ENCODE results near the gene GPR25. TPM values are rescaled to one million over a fixed set of nuclear protein-coding genes. Genes with fewer than 3 reads are reported as not detected.

Gene GPR25
- total RNA-seq, 1 donor from 2014 or later, result not detected

DNA sequence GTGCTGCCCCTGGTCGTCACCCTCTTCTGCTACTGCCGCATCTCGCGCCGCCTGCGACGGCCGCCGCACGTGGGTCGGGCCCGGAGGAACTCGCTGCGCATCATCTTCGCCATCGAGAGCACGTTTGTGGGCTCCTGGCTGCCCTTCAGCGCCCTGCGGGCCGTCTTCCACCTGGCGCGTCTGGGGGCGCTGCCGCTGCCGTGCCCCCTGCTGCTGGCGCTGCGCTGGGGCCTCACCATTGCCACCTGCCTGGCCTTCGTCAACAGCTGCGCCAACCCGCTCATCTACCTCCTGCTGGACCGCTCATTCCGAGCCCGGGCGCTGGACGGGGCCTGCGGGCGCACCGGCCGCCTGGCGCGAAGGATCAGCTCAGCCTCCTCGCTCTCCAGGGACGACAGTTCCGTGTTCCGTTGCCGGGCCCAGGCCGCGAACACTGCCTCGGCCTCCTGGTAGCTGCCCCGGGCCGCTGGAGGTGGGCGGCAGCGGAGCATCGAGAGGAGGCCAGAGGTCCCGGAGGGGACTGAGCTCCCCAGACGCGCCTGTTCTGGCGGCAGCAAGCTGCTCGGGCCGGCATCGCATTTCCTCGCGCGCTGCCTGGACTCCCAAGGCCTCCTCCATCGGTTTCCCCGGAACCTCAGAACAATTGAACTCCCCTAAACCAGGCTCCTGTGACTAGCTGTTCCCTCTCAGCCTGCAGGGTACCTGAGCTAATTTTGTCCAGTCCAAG is 1.1 kb downstream of the GPR25 start:
- peaks cover 100% of the 10 kb centered on the region for H3K27me3 ChIP-seq (ENCODE audit: low read depth)

DNA sequence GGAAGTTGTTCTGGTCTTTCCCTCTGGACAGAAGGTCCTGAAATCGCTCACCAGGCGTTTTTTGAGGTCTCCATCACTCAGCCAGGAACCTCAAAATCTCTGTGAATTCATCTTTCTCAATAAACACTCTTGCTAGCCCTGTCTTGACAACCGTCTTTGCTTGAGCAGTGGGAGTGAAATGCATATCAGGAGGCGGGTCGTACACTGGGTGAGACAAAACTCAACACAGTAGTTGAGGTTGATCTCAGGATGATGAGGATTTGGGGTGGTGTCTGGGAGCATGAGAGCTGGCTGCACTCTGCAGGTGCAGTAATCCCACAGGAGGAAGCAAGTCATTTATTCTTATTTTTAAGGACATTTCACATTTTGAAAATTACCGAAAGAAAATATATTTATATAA is 1.9 kb downstream of the GPR25 start:
- TF ChIP-seq, protein P1, sequence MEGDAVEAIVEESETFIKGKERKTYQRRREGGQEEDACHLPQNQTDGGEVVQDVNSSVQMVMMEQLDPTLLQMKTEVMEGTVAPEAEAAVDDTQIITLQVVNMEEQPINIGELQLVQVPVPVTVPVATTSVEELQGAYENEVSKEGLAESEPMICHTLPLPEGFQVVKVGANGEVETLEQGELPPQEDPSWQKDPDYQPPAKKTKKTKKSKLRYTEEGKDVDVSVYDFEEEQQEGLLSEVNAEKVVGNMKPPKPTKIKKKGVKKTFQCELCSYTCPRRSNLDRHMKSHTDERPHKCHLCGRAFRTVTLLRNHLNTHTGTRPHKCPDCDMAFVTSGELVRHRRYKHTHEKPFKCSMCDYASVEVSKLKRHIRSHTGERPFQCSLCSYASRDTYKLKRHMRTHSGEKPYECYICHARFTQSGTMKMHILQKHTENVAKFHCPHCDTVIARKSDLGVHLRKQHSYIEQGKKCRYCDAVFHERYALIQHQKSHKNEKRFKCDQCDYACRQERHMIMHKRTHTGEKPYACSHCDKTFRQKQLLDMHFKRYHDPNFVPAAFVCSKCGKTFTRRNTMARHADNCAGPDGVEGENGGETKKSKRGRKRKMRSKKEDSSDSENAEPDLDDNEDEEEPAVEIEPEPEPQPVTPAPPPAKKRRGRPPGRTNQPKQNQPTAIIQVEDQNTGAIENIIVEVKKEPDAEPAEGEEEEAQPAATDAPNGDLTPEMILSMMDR (IDR thresholded peaks at IDR 0.05; ENCODE audit: borderline replicate concordance), result no peak

More for the DNA sequence above, 1.1 kb downstream of the GPR25 start:
- DNase-seq, result no peak
- no peaks in the 10 kb centered on the region for H3K9me3 ChIP-seq (replicated peaks)
- no peaks in the 10 kb centered on the region for H3K36me3 ChIP-seq
- intact Hi-C loops (cut with micrococcal nuclease), result no loop called here
- TF ChIP-seq, protein P1 (IDR thresholded peaks at IDR 0.05; ENCODE audit: borderline replicate concordance), result no peak
- peaks cover 13% of the 10 kb centered on the region for H3K4me1 ChIP-seq
- no peak overlapping the region for H3K27ac ChIP-seq (replicated peaks)
- H3K4me3 ChIP-seq, result peak overlapping the region; percentile 56

DNA sequence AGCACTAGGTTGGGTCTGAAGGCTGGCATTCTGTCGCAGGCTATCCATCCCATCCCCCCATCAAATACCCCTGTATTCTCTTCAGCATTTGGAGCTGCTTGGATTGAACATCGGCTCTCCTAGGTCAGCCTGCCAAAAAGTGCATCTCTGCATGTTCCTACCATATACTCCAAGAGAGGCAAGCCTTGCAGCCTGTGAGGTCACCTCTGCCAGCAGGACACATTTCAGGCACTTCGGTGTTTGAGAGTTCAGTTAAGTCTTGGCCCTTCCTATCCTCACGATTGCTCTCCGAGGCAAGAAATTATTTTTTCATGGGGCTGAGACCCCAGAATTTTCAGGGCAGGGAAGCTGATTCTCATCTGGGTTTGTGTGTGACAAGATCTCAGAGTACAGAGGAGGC is 2.6 kb downstream of the GPR25 start:
- H3K4me1 ChIP-seq, result peaks cover 13% of the 10 kb centered on the region
- no peak overlapping the region for H3K27ac ChIP-seq (replicated peaks)
- H3K27me3 ChIP-seq (ENCODE audit: low read depth), result peaks cover 100% of the 10 kb centered on the region
- no peak for DNase-seq
- no peaks in the 10 kb centered on the region for H3K36me3 ChIP-seq
- TF ChIP-seq, protein P1 (IDR thresholded peaks at IDR 0.05; ENCODE audit: borderline replicate concordance), result no peak
- no peak overlapping the region for H3K4me3 ChIP-seq
- H3K9me3 ChIP-seq (replicated peaks), result no peaks in the 10 kb centered on the region
- intact Hi-C loops (cut with micrococcal nuclease), result no loop called here

More for the DNA sequence above, 1.9 kb downstream of the GPR25 start:
- DNase-seq, result no peak
- intact Hi-C loops (cut with micrococcal nuclease), result no loop called here
- peaks cover 13% of the 10 kb centered on the region for H3K4me1 ChIP-seq
- no peaks in the 10 kb centered on the region for H3K36me3 ChIP-seq
- no peak overlapping the region for H3K4me3 ChIP-seq
- H3K27me3 ChIP-seq (ENCODE audit: low read depth), result peaks cover 100% of the 10 kb centered on the region
- H3K27ac ChIP-seq (replicated peaks), result no peak overlapping the region
- no peaks in the 10 kb centered on the region for H3K9me3 ChIP-seq (replicated peaks)

DNA sequence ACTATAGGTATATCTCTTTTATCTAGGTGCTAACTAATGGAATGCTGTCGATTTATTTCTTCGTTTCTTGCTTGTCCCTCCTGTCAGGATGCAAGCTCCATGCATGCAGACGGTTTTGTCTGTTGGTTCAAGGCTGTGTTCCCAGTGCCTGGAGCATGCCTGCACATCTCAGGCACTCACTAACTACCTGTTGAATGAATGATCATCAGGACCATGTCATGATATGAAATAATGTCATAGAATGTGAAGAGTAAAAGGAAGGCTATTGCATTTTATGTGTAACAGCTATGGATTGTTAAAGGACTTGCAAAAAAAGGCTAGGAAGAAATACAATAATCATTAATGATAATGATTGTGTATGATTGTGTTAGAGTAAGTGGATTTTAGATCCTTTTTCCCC is 4.2 kb downstream of the GPR25 start:
- Histone ChIP-seq H3K9me3 (replicated peaks) (no peaks in the 10 kb centered on the region), H3K27me3 (ENCODE audit: low read depth) (peaks cover 98% of the 10 kb centered on the region), H3K4me1 (peaks cover 13% of the 10 kb centered on the region), H3K27ac (replicated peaks) (no peak overlapping the region), H3K4me3 (no peak overlapping the region), H3K36me3 (no peaks in the 10 kb centered on the region)
- intact Hi-C loops (cut with micrococcal nuclease), result no loop called here
- no peak for DNase-seq
- TF ChIP-seq, protein P1 (IDR thresholded peaks at IDR 0.05; ENCODE audit: borderline replicate concordance), result no peak

DNA sequence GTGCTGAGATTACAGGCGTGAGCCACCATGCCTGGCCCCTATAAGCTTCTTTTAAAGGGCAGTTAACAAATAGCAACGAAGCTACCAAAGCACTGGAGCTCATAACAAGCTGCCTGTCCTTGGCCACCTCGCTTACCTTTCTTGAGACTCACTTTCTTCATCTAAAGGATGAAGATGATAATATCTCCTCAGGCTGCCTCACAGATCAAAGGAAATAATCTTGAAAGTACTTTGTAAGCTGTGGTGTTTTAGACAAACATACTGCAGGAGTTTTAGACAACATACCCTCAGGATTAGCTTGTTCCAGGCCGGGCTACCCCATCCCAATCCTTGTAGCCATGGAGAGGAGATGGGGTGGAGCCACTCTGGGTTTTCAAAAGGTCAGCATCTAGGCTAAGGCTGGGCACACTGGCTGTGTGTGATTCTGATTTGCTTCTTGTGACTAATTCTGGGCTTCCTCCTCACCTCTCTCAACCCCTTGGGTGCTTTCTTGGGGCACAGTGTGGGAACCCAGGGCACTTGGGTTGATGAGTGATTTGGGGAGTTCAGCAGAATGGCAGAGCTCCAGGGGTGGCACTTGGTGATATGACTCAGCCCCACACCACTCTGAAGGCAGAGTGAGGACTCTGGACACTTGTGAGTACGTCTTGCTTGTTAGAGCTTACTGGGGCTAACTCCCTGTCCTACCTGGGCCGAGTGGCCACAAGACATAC is 5.2 kb downstream of the GPR25 start:
- Histone ChIP-seq H3K27ac (replicated peaks) (no peak overlapping the region), H3K27me3 (ENCODE audit: low read depth) (peaks cover 88% of the 10 kb centered on the region), H3K36me3 (no peaks in the 10 kb centered on the region), H3K4me1 (peaks cover 11% of the 10 kb centered on the region), H3K4me3 (no peak overlapping the region), H3K9me3 (replicated peaks) (no peaks in the 10 kb centered on the region)
- TF ChIP-seq, protein P1 (IDR thresholded peaks at IDR 0.05; ENCODE audit: borderline replicate concordance), result no peak
- no peak for DNase-seq
- intact Hi-C loops (cut with micrococcal nuclease), result no loop called here

Measured in left ventricle myocardium inferior (tissue), 1 donor.